ENCODE results near the gene MISP3.
A peak's percentile ranks its signal among the peaks of the same experiment; 100 is the strongest.

MISP3 gene

GRCh38 chr19:14080887-14081796, 8.6 kb downstream of the MISP3 start:
- peak; percentile 97 to 99 (median 97) for DNase-seq (ENCODE audit: low read depth in 3 of 3)

DNA sequence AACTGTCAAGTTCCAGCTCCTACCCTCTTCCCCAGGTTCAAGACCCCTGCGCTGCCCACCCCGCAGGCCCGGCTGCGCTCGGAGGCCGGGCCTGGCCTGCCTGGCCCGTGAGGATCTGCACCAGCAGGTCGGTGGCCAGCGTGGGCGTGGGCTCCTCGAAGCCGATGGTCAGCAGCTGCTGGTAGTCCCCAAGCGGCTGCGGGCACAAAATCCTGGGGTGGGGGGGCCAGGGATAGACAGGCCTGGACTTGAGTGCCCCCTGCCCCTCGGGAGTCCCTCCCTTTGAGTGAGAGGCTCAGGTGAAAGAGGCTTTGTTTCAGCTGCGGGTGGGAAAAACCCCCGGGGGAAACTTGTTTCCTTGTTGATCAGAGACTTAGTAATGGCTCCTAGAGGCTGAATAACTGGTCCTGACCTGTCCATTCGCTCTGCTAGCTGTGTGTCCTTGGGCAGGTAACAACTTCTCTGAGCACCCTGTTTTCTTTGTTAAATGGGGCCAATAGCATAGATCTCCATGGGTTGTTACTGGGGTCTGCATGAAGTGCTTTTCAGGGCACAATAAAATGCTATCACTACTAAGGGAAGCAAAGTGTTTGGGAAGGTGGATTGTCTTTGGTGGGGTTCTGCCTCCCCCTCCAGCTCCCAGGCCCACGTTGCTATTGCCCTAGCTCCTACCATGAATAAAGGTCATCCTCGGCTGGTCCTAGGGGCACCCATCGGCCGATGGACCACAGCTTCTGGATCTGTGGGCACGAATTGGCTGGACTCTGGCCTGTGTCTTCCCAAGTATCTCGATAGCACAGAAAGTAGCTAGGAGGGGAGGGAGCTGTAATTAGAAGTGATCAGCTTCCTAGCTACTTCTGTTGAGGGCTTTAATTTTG, 9.4 kb downstream of the MISP3 start:
- DNase-seq (ENCODE audit: low read depth in 3 of 3) = peak in 2 of 3 experiments; percentile 6 to 19

GRCh38 chr19:14082675-14082960, 10.0 kb downstream of the MISP3 start:
- no peak for DNase-seq (ENCODE audit: low read depth in 3 of 3)

DNA sequence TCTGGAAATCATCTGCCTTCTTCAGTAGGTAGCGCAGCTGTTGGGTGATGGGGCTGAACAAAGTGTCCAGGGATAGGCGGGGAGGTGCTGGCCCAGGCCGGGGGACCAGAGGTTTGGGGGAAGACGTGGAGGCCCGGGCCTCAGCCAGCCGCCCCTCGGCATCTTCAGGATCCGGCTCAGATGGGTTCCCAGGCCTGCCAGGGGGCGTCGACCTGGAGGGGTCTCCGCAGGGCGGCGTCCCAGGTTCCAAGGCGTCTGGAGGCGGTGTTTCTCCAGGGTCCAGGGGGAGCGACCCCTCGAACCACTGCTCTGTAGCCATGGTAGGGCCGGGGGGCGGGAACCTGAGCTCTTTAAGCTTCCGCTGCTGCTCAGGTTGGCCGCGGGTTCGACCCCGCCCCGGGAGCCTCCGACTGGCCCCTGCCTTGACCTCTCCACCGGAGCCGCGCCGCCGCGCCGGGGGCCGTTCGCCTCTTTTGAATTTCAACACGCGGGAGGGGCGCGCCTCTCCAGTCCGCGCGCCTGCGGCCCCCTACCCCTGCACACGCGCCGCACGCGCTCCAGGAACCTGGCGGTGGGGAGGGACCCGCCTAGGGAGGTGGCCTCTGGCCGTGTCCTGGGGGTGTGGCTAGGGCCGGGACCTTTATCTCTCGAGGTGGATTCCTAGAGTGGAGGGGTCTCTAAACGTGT, 12.9 kb downstream of the MISP3 start, which contains the start of gene C19orf67:
Gene C19orf67, minus strand, starts transcription at position 475 of the 687 bp plus-strand sequence. Its CDS starts 156 bp downstream, at position 319.
- DNase-seq (ENCODE audit: low read depth in 3 of 3) = no peak

- DNase-seq (ENCODE audit: low read depth in 3 of 3) = no peak
Observed at GRCh38 chr19:14086098-14086497, 13.5 kb downstream of the MISP3 start.

DNA sequence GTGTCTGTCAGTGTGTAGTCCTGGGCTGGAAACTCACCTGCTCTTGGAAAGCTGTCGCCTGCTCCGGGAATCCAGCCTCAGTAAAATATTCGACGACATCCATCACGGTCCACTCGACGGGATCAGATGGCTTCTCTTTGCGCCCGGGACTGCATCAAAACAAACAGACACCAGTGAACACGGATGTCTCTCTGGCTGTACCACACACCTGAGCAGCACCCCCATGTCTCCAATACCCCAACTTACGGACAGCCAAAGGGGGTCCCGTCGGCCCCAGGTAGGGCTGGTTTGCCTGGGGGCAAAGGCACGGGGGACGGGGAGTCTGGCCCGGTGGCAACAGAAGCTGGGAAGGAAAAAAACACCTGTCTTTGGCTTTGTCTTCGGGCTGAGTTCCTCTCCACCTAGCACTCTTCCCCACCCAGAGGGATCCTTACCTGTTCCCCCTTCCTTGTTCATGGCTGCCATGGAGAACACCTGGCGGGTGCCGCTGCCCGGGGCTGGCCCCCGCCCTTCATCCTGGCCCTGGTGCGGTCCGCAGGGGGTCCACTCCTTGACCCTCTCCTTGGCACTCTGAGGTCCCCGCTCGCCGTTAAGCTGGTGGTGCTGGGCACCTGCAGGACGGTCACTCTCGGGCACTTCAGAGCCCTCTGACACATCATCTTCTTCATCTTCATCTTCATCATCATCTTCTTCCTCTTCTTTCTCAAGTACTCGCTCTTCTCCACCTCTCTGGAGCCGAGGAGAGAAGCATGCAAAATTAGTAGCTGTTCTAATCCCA, 16.2 kb downstream of the MISP3 start:
- DNase-seq (ENCODE audit: low read depth in 3 of 3) = no peak

DNA sequence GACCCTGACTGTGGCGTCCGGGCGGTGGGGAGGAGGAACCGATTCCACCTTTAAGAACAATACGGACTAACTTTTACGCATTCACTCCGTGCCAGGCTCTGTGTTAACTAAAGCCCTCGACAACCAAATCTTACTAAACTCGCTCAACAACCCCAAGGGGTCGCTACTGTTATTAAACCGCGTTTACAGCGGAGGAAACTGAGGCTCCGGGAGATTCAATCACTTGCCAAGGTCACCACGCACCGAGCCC, 16.8 kb downstream of the MISP3 start:
- no peak for DNase-seq (ENCODE audit: low read depth in 3 of 3)

DNA sequence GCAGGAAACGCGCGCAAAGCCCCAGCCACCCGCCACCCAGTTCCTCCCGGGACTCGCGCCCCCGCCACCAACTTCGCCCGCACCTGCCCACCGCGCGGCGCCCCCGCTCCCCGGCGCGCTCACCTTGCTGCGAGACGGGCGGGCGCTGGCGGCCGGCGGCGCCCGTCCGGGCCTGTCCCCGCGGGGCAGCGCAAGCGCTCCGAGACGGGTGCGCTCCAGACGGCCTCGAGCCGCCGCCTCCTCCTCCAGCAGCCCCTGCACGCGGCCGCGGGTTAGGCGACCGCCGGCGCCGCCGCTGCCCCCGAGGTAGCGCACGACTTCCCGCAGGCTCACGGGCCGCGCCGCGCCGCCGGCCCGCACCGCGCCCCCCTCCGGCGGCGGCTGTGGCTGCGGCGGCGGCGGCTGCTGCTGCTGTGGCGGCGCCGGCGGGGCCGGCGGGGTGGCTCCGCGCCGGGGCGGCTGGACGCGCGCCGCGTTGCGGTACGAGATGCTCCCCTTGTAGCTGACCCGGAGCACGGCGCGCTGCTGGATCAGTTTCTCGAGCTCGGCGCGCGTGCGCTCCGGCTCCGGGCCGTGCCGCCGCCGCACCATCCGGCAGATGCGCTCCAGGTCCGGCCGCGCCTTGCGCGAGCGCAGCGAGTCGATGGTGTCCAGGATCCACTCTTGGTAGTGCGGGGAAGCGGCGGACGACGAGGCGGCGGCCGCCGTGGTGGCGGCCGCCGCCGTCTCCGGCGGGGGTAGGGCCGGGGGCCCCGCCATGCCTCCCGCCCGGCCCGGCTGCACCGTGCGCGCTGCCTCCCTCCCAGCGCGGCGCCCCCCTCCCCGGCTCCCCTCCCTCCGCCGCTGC, 17.3 kb downstream of the MISP3 start:
- DNase-seq (ENCODE audit: low read depth in 3 of 3) = peak in 2 of 3 experiments; percentile 29 to 40

GRCh38 chr19:14090509-14091080, 18.0 kb downstream of the MISP3 start, which contains the start of gene SAMD1:
Gene SAMD1 (minus strand): TSS chr19:14090751.
- peak; percentile 73 to 84 (median 81) for DNase-seq (ENCODE audit: low read depth in 3 of 3)

- peak; percentile 32 to 62 (median 45) for DNase-seq (ENCODE audit: low read depth in 3 of 3)
Observed at GRCh38 chr19:14091081-14091812, 18.7 kb downstream of the MISP3 start.

GRCh38 chr19:14091813-14092462, 19.4 kb downstream of the MISP3 start:
- DNase-seq (ENCODE audit: low read depth in 3 of 3) = peak in 2 of 3 experiments; percentile 12 to 34

- DNase-seq (ENCODE audit: low read depth in 3 of 3) = no peak
Observed at GRCh38 chr19:14093117-14093823, 20.7 kb downstream of the MISP3 start.

GRCh38 chr19:14094854-14095253, 22.3 kb downstream of the MISP3 start:
- no peak for DNase-seq (ENCODE audit: low read depth in 3 of 3)

DNA sequence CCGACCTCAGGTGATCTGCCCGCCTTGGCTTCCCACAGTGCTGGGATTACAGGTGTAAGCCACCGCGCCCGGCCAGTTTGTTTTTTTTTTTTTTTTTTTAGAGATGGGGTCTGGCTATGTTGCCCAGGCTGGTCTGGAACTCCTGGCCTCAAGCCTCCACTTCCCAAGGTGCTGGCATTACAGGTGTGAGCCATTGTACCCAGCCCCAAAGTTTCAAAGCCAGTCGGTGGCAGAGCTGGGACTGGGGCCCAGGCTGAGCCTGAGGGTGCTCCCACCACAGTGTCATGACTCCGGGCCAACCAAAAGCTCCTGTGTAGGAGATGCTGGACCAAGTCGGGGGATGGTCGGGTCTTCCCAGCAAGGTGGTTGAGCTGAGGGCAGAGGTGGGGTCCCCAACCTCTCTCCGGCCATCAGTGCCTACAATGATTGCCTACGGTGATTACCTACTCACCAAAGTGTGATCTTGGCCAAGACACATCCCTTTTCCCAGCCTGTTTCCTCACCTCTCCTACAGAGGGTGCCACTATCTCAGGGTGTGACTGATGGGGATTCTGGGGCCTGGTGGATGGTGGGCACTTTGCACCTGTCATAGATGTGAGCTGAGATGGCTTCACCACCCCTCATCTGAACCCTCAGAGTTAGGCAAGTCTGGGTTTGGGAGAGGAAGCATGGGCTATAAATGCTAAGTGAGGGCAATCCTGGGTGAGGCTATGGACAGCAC, 23.8 kb downstream of the MISP3 start:
- no peak for DNase-seq (ENCODE audit: low read depth in 3 of 3)

- DNase-seq (ENCODE audit: low read depth in 3 of 3) = no peak
Observed at GRCh38 chr19:14097532-14098151, 25.1 kb downstream of the MISP3 start.

GRCh38 chr19:14101003-14101545, 28.5 kb downstream of the MISP3 start:
- DNase-seq (ENCODE audit: low read depth in 3 of 3) = no peak

Measured in stimulated activated CD4-positive, alpha-beta T cell treated with anti-CD3 and anti-CD28 coated beads, TNF-alpha, amount 100 ng/mL, for 4 hours (primary cell).